Activated naive CD4-positive, alpha-beta T cell treated with anti-CD3 and anti-CD28 coated beads, Interleukin-2, amount 50 U/mL, for 16 hours (primary cell): ENCODE data around the gene STK39.

Experiments
- DNase-seq: peaks from one replicate; pipeline ENCODE4 v3.0.0-alpha.2; 2020

STK39 gene

DNA sequence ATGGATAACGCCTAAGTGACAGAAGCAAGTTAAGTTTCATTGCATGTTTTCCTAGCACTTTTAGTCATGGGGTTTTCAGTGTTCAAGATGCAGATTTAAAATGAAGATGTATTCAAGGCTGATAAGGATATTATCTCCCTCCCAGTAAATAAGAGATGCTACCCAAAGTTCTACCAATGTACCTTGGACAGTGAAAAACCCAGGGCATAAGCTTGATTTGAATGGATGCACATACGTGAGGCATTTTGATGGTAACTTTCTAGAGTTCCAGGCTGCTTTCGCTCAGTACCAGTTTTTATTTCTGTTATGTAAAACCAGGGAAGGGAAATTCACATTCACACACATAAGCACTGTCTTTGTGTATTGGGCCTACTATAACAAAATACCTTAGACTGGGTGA is 90.3 kb downstream of the STK39 start:
- no peak for DNase-seq

DNA sequence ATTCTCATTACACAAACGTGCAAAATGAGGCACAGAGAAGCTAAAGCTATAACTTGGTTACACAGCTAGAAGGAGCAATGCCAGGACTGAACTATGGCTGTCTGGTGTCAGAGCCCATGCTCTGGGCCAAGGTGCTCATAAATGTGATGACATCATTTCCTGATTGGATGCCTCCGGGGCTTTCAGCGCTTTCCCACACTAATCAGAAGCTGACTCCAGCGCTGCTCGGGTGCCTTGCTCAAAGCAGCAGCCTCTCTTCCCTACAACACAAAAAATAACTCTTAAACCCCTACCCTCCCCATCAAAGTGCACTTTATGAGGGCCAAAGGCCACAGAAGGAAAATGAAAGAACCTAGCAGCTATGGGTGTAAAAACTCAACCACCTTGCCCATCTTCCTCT is 90.7 kb downstream of the STK39 start:
- DNase-seq = no peak

DNA sequence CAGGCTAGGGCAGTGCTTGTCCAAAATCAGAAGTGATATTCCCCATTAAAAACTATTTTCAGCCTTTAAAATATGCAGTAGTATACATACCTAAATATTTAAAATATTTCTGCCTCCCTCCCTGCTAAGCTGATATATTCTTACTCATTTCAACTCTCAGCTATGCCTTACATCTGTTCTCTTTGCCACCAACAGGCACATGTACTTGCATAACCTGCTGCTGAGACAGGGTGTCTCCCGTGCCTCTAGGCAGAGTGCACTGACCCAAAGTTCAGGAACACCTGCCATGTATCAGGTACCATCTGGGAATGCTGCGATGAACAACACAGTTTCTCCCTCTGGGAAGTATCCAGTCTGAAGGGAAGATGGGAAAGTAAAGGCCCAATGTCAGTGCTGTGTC is 91.7 kb downstream of the STK39 start:
- DNase-seq = no peak

DNA sequence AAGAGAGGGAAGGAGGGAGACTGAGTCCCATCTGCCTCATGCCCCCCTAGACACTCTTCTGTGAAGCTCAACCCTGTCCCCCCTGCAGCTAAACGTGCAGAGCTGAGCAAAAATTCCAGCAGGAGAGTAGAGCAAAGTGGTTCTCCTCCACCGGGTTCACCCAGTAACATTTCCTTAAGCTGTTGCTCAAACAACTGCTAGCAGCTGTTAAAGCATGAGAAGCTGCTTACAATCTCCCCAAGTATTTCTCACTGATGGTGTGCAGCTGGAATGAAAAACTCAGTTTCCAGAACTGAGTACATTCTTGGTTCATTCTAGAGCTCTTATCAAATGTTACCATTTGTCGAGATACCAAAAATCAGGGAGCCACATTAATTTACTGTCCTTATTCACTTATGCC is 92.3 kb downstream of the STK39 start:
- no peak for DNase-seq

DNA sequence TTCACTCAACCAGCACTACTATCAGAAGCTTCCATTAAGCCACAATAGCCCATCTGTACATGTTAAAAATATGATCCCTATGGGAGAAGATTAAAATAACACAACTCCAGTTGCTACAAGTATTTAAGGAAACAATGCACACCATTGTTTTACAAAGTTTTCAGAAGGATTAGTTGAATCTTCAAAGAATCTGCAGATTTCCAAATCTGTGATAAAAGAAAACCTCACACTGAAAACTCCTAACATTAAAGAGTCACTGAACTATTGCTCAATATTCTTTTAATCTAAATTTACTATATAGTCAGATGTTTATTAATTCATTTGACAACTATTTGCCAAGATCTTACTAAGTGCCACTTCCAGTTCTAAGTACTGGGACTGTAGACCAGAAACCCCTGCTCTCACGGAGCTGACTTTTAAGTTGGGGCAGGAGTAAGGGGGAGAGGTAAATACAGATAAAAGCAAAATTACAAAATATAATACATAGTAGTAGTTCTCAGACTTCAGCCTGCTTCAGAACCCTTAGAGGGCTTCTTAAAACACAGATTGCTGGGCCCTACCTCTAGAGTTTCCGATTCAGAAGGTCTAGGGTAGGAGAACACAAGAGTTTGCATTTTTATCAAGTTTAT is 94.4 kb downstream of the STK39 start:
- DNase-seq = no peak

DNA sequence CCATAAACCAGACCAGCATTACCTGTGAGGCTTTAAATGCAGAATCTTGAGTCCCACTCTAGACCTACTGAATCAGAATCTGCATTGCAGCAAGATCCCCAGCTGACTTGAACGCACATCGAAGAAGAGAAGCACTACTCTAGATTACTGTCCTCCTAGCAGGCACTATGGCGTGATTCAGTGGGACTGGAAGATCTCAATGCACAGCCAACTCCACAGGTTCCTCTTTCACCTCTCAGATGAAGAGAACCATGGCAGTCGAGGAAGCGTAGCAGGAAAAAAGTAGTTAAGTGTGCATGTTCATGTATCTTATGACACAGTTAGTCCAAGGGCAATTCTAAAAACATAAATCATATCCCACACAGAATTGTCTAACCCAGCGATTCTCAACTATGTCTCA is 97.4 kb downstream of the STK39 start:
- DNase-seq = no peak

DNA sequence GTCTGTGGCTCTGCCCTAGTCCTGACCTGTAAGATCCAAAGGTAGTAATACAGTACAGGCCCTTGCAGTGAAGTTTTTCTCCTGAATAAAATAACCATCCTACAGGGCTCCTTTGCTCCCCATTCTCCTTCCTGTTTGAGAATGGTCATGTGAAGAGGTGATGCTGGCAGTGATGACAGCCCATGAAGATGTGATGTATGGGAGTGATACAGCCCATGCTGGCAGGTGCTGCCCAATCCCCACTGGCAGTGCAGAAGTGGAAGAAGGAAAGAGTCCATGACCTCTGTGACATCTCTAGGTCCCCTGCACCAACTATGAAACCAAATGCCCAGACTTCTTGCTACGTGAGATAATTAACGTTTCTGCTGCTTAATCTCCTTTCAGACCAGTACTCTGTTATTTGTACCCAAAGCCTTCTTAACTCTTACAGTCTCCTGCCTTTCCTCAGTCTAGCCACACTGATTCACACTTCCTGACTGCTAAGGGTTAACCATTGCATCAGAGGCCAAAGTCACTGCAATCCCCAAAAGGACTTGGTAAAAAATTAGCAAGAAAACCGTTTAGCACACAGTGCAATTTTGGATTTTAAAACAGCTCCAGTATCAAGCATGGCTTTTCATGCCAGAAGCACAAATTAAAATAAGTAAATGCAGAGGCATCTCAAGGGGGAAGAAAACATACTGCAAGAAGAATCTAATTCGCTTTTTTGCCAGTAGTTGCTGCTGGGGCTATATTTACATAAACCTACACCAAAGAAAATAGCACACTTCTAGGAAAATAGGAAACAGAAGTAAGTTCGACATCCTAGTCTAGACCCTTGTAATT is 98.0 kb downstream of the STK39 start:
- DNase-seq = no peak

DNA sequence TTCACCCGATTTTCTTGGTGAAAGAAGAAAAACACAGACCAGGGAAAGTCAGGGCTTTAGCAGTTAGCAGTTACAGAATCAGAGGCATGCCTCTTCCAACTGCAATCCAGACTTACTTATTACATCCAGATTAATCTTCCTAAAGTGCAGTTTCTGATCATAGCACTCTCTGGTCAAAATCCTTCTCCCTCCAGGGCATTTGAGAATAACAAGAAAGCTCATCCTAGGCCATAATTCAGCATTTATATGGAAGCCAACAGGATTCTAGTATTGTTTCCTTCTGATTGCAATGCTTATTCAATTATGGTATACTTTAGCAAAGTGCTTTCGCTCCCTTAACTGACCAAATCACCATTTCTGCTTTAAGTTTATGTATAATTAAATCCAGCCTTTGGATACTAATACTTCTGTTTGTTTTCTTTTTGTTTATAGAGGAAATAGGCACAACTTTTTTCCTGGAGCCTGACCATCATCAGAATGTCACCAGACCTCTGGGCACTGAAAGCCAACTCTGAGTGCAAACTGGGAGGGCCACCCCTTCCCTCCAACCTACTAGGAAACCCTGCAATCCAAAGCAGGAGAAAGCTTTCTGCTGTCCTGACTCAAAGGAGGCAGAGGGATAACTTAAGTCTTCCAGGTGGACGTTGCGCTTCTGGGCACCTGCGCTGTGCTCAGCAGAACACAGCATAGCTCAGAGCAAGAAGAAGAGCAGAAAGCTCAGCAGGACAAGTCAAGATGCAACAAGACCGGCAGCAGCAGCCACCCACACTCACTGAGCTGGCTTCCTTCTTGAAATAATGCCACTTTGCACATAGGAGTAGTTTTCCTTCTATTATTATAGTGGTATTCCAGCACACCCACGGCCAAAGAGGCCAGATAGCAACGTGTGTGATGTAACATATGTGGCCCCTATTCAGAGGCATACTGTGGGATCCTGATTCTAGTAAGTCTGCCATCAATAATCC is 99.3 kb downstream of the STK39 start:
- no peak for DNase-seq

DNA sequence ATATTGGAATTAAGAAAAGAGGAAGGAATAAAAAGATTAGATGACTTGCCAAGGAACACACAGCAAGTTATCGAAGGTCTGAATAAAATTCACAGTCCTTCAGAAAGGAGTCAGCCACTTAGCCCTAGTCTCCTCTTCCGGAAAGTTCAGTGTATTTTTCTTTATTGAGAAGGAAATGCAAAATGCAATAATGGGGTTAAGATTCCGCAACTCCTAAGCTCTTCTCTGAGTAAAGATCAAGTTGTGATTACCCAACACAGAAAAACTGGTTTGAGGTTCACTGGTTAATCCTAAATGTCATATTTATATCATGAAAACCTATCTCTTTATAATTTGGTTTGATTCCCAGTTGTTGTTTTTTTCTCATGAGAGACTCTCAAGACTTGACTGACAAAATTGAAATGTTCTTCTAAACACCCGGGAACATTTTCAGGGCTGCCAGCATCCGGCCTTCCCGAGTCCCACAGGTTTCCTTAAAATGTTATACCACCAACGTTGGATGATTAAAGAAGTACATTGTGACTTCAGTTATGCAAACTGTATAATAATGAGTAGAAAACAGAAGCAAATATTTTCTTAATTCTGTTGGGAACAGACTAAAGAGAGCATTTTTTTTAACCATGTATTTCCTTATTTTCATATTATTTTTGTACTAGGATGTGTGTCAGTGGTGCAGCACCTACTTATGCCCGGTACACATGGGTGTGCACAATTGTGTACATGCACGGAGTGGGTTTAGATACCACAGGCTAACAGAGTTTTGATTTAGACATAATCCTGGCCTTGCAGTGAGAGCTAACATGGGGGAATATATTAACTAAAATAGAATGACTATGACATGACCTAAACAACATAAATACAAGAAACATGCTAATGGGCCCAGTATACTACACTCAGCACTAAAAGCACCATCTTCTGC is 100.2 kb downstream of the STK39 start:
- no peak for DNase-seq

DNA sequence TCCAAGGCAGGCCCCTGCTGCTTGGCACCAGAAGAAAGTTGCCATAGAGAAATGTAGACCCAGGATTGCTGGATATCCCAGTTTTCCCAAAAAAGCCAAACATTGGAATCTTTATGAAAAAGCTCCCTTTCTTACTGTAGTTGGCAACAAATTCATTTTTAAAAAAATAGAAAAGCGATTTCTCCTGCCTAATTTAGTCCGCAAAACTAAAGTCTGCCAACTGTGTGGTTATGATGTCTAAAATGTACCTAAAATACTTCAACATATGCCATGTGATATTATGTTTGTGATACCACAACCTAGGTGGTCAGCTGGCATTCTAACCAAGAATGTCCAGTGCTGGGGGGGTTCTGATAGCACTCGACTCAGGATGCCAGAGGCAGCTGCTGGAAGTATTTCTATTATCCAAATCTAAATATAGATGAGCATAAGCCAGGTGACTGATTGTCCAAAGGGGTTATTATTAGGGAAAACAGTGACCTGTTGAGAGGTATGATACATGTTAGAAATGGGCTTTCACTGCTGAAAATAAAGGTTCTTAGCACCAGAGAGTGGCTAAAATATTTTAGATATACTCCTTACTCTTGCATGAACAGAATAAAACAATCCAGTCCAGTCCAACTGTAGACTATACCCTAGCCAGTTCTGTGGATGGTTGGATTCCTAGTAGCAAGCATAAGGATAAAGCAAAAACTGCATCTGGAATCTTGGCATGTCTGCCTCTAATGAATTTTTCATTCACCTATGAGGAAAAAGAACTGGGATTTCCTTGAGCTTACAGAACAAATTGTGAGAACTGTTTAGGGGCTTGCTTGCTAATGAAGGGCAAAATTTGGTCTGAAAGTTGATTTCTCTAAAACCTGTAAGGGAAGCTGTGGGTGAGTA is 101.7 kb downstream of the STK39 start:
- DNase-seq = no peak

DNA sequence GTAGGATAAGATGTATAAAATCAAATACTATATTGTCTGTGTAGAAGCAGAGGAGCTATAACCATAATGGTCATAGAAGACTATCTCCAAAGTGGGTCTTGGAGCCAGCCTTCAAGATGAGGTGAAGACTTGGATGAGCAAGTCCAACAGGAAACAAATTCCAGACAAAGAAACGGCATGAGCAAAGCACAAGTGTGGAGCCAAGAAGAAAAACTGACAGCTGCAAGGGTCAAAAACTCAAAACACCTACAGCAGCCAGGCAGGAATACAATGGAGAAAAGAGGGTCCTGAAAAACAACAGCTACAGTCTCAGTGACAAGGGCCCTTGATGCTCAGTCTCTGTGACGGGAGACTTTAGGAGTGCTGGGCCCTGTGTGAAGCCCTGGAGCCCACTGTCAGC is 102.4 kb downstream of the STK39 start:
- DNase-seq = no peak

DNA sequence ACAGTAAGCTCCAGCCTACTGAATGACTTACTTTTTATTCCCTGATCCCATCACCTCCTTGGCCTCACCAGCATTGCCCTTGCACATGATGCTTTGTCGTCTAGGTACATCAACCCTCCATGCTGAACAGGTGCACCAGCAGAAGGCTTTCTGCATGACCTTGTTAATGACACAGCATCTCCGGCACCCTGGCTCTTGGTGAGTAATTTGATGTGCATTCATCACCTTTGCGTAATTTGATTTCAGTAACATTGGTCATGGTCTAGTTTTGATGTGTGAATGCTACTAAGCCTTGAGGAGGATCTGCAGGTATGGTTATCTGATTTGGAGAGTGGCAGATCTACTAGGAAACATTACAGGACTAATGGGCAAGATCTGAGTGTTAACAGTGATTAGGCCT is 103.6 kb downstream of the STK39 start:
- DNase-seq = no peak

DNA sequence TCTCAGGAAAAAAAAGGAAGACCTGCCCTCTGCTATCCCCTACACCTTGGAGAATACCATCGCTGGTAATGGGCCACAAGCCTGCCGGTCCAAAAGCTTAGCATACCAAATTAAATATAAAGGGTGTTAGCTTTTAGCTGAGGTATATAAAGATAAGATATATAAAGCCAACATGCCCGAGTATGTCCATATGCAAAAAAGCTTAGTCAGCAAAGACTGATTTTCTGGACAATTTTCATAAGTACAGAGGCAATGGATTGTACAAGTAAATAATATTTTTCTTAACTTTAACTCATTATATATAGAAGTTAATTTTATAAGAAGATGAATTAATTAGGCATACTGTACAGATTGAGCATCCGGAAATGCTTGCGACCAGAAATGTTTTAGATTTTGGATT is 106.5 kb downstream of the STK39 start:
- no peak for DNase-seq

DNA sequence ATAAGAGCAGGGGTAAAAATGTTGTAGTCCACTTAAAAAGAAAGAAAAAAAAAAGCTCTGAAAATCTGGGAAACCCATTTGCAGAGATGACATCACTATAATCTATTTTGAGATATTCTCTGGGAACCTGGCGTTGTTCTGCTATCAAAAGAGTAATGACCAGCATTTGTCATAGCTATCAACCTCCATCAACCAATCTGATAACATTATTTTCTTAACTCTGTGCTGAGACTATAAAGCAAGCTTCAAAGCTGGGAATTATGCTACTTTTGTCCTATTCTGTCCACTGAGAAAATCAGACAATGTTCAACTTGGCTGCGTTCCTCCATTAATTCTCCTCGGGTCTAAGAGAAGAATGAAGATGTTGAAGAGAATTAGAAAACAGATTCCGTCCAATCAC is 107.5 kb downstream of the STK39 start:
- DNase-seq = no peak

DNA sequence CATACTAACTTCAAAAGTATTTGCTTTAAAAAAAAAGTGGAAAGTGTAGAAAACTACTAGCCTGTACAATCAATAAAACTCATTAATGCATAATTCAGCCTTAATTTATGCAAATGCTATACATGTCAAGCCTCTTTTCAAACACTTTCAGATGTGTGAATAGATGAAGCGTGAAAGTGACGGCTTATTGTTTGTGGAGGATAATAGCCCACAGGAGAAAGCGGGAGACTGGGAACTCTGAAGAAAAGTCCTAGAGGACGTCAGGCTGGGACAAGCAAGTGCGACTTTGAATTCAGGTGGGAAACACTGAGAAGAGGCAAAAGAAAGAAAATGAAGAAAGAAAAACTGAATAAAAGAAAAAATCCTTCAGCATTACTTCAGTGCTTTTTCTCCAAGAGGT is 108.5 kb downstream of the STK39 start:
- DNase-seq = no peak

DNA sequence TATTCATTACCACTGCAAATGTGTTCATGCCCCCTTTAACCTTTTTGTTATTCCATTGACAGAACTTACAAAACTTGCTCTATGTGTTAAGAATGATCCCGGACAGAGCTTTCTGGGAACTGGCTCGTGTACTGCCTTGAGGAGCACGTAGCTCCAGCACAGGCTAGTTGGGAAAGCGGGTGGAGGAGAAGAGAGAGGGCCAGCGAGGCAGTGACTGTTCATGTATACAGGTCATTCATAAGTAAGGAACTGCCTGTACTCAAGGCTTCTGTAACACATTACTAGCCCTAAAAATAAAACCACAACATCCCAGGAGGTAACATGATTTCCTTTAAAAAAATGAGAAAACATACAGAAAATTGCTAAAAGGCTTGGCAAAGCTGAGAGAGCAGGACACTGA is 109.0 kb downstream of the STK39 start:
- no peak for DNase-seq

DNA sequence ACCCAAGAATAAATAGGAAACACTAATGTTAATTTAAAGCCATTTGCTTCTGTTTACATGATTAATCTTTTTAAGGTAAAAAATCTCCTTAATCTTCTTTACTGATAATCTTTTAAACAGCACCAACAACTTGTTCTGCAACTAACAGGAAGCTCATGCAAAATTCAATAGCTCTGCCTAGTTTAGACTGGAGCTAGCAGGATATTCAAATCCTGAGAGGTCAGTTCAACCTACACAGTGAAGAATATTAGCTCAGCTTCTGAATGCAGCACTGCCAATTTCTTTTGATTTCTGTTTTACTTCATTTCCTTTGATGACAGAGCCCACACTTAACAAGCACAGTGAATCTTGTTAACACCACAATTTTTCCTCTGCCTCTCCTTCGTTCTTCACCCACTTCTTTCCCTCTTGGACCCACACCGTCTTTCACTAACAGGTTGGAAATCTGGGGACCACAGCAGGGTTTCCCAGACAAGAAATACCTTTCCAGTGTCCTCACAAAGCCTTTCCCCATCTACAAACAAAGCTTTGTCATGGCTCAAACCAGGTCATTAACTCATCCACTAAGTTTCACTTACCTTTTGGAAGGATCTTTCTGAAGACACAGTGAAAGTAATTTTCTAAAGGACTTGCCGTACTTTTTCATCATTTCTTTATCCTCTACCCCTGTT is 109.8 kb downstream of the STK39 start:
- no peak for DNase-seq

DNA sequence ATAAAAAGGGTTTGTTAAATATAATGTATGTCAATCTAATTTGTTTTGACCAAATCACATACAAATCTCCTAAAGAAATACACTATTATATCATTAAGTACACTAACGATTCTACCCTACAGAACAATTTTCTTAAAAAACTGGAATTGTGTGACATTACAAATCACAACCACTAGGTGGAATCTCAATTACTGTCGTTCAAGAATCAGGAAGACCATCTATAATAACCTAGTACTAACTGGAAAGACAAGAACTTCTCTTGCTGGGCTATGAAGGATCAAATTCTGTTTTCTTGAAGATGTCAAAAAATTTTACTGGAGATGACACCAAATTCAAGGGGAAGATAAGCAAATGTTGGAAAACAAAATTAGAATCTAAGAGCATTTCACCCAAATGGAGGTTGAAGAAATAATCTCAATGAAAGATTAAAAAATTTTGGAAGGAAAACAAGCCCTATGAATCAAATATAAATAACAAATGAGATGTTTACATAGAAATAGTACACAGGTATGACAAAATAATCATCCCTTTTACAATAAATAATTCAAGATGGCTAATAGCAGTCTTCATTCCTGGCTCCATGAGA is 110.9 kb downstream of the STK39 start:
- DNase-seq = no peak

DNA sequence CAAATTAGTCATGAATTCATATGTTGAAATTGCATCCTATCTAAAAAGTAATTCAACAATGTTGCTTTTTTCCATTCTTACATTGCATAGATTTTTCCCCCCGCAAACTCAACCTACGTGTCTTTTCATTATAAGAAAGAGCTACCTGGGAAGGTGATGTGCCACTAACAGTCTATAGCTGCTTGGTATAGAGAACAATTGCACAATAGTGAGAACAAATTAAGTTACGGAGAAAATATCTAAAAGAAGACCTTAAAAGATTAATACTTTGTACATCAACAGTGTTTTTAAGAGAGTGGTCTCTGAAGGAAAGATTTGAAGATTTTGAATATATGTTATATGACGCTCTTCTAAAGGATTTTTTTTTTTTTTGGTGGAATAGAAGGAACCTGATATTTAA is 111.8 kb downstream of the STK39 start:
- DNase-seq = no peak

DNA sequence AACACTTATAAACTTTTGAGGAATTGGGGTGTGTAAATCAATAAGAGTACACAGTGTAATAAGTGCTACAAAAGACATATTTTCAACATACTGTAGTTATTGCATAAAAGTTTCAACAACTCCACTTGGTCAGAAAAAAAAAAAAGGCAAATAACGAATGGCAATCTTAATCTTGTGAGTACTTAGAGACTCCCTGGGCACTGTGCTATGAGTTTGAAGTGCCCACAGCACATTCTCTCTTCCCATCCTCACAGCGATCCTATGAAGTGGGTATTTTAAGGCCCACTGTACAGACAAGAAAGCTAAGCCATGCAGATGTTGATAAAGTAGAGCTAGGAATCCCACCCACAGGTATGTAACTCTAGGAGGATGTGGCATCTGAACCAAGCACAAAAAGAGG is 112.3 kb downstream of the STK39 start:
- DNase-seq = no peak

DNA sequence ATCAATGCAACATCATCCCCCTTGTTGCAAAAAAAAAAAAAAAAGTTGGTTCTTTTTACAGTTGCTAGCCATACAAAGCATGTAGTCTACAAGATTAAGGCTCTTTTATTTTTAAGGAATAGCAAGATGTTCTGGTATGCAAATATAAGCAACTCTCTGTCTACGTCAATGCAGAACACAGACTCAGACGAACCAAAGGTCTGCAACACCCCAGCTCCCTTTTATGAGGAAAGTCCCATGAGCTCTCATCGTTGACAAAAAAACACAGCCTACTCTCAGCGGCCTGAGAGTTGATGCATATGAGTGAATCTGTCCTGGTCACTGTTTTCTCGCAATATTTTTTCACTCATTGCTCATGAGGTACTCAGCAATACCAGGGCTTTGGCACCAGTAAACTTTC is 112.9 kb downstream of the STK39 start:
- DNase-seq = no peak
